Erythroblast (primary cell): ENCODE data around the gene ADM5.

Experiments
- GATA1 ChIP-seq: IDR thresholded peaks from 2 replicates; pipeline ENCODE4 v1.6.1; 2011; ENCODE audit warnings: low read depth, mild to moderate bottlenecking, control low read depth, low read length, moderate library complexity
- POLR2A ChIP-seq: IDR thresholded peaks from 2 replicates; pipeline ENCODE4 v1.6.1; 2011; ENCODE audit warnings: mild to moderate bottlenecking, low read length

GRCh38 chr19:49642492-49643035 is 46.8 kb upstream of the ADM5 start:
- TF ChIP-seq POLR2A, result no peak
- TF ChIP-seq GATA1, result no peak
